H9 (cell line): ENCODE measurements around the gene SLC2A1. TPM values are rescaled to one million over a fixed set of nuclear protein-coding genes. Genes with fewer than 3 reads are reported as not detected.

Experiments
- DNase-seq: peaks from one replicate; pipeline ENCODE4 v3.0.0-alpha.2; 2017
- H2AFZ ChIP-seq: one replicate; pipeline ENCODE4 v1.6.1; 2013; ENCODE audit warnings: mild to moderate bottlenecking, low read length, control low read depth, moderate library complexity
- H2AK5ac ChIP-seq: 2 replicates; pipeline ENCODE4 v1.6.1; 2013; ENCODE audit warnings: low read length, control low read depth, mixed read lengths; ENCODE audit not compliant: insufficient read length
- H2BK120ac ChIP-seq: one replicate; pipeline ENCODE4 v1.6.1; 2013; ENCODE audit warnings: low read depth, mild to moderate bottlenecking, low read length, control low read depth, inconsistent platforms; ENCODE audit not compliant: poor library complexity, severe bottlenecking
- H2BK12ac ChIP-seq: 2 replicates; pipeline ENCODE4 v1.6.1; 2013; ENCODE audit warnings: low read length, control low read depth, mixed read lengths, low read depth; ENCODE audit not compliant: insufficient read length
- H2BK15ac ChIP-seq: 2 replicates; pipeline ENCODE4 v1.6.1; 2013; ENCODE audit warnings: low read depth, low read length, control low read depth
- H2BK20ac ChIP-seq: one replicate; pipeline ENCODE4 v1.6.1; 2013; ENCODE audit warnings: low read depth, mild to moderate bottlenecking, low read length, control low read depth, inconsistent platforms; ENCODE audit not compliant: poor library complexity, severe bottlenecking
- H2BK5ac ChIP-seq: 2 replicates; pipeline ENCODE4 v1.6.1; 2013; ENCODE audit warnings: low read length, control low read depth, mixed read lengths; ENCODE audit not compliant: insufficient read length
- H3K14ac ChIP-seq: 2 replicates; pipeline ENCODE4 v1.6.1; 2013; ENCODE audit warnings: low read length, control low read depth; ENCODE audit not compliant: insufficient read depth
- H3K18ac ChIP-seq: 2 replicates; pipeline ENCODE4 v1.6.1; 2013; ENCODE audit warnings: low read depth, mild to moderate bottlenecking, mixed read lengths, low read length, control low read depth; ENCODE audit not compliant: insufficient read length
- H3K23ac ChIP-seq: 2 replicates; pipeline ENCODE4 v1.6.1; 2013; ENCODE audit warnings: low read length, control low read depth, mixed read lengths, low read depth; ENCODE audit not compliant: insufficient read length
- H3K23me2 ChIP-seq: 2 replicates; pipeline ENCODE4 v1.6.1; 2013; ENCODE audit warnings: low read depth, mild to moderate bottlenecking, mixed read lengths, low read length, control low read depth; ENCODE audit not compliant: insufficient read length, poor library complexity, severe bottlenecking
- H3K27ac ChIP-seq: 2 replicates; pipeline ENCODE4 v1.5.1; 2013; ENCODE audit warnings: low read length, control low read depth, mixed read lengths, low read depth; ENCODE audit not compliant: insufficient read length
- H3K27me3 ChIP-seq: 2 replicates; pipeline ENCODE4 v1.6.1; 2013; ENCODE audit warnings: low read length, control low read depth, inconsistent platforms; ENCODE audit not compliant: insufficient read depth
- H3K4ac ChIP-seq: 2 replicates; pipeline ENCODE4 v1.6.1; 2013; ENCODE audit warnings: low read depth, mild to moderate bottlenecking, control low read depth, inconsistent platforms, low read length, moderate library complexity
- H3K4me1 ChIP-seq: 2 replicates; pipeline ENCODE4 v1.6.1; 2013; ENCODE audit warnings: low read length, control low read depth, inconsistent platforms; ENCODE audit not compliant: insufficient read depth
- H3K4me2 ChIP-seq: 2 replicates; pipeline ENCODE4 v1.6.1; 2013; ENCODE audit warnings: low read length, control low read depth, mixed read lengths; ENCODE audit not compliant: insufficient read length, insufficient read depth
- H3K56ac ChIP-seq: 2 replicates; pipeline ENCODE4 v1.6.1; 2013; ENCODE audit warnings: low read depth, mild to moderate bottlenecking, mixed read lengths, low read length, control low read depth; ENCODE audit not compliant: insufficient read length
- H3K79me1 ChIP-seq: 2 replicates; pipeline ENCODE4 v1.6.1; 2013; ENCODE audit warnings: low read depth, mild to moderate bottlenecking, moderate library complexity, low read length, control low read depth, inconsistent platforms; ENCODE audit not compliant: insufficient read depth, poor library complexity, severe bottlenecking
- H3K79me2 ChIP-seq: 2 replicates; pipeline ENCODE4 v1.6.1; 2013; ENCODE audit warnings: low read length, control low read depth, inconsistent platforms; ENCODE audit not compliant: insufficient read depth
- H3K9ac ChIP-seq: 2 replicates; pipeline ENCODE4 v1.6.1; 2013; ENCODE audit warnings: low read length, control low read depth, mixed read lengths; ENCODE audit not compliant: insufficient read length; ENCODE audit errors: extremely low read depth
- H3K9me3 ChIP-seq: one replicate; pipeline ENCODE4 v1.6.1; 2013; ENCODE audit warnings: low read depth, low read length, inconsistent platforms; ENCODE audit not compliant: control insufficient read depth
- H3T11ph ChIP-seq: one replicate; pipeline ENCODE4 v1.6.1; 2013; ENCODE audit warnings: mild to moderate bottlenecking, low read length, control low read depth, inconsistent platforms
- H4K20me1 ChIP-seq: one replicate; pipeline ENCODE4 v1.6.1; 2013; ENCODE audit not compliant: control insufficient read depth, insufficient read length, insufficient read depth
- H4K5ac ChIP-seq: 2 replicates; pipeline ENCODE4 v1.6.1; 2013; ENCODE audit warnings: low read depth, mild to moderate bottlenecking, mixed read lengths, low read length, control low read depth; ENCODE audit not compliant: insufficient read length
- H4K8ac ChIP-seq: replicated peaks from 2 replicates; pipeline ENCODE4 v1.6.1; 2013; ENCODE audit warnings: low read length, control low read depth, mixed read lengths, low read depth; ENCODE audit not compliant: insufficient read length
- H4K91ac ChIP-seq: 2 replicates; pipeline ENCODE4 v1.6.1; 2013; ENCODE audit warnings: low read depth, mild to moderate bottlenecking, moderate library complexity, mixed read lengths, low read length, control low read depth; ENCODE audit not compliant: insufficient read length
- H3K27ac Mint-ChIP-seq, 3 experiments: 2 replicates in 2 of 3; 3 replicates in 1 of 3; pipeline ENCODE4 v1.8.0; 2020 to 2021; ENCODE audit warnings: mixed read lengths in 3 of 3, mild to moderate bottlenecking in 1 of 3, moderate library complexity in 1 of 3
- H3K27me3 Mint-ChIP-seq: 2 replicates; pipeline ENCODE4 v1.8.0; 2021; ENCODE audit warnings: low read depth, mild to moderate bottlenecking, moderate library complexity, mixed read lengths
- H3K36me3 Mint-ChIP-seq, 3 experiments: 2 replicates in 2 of 3; 3 replicates in 1 of 3; pipeline ENCODE4 v1.8.0; 2020 to 2021; ENCODE audit warnings: low read depth in 3 of 3, mixed read lengths in 3 of 3; ENCODE audit not compliant: insufficient read depth in 1 of 3
- H3K4me1 Mint-ChIP-seq, 2 experiments: 2 replicates each; pipeline ENCODE4 v1.8.0; 2020; ENCODE audit warnings: mixed read lengths in 2 of 2
- H3K4me3 Mint-ChIP-seq, 2 experiments: 2 replicates in 1 of 2; 3 replicates in 1 of 2; pipeline ENCODE4 v1.8.0; 2020 to 2021; ENCODE audit warnings: mild to moderate bottlenecking in 2 of 2, mixed read lengths in 2 of 2, moderate library complexity in 1 of 2
- H3K9me3 Mint-ChIP-seq, 2 experiments: 2 replicates in 1 of 2; 3 replicates in 1 of 2; pipeline ENCODE4 v1.8.0; 2020; ENCODE audit warnings: mild to moderate bottlenecking in 2 of 2, mixed read lengths in 2 of 2, moderate library complexity in 1 of 2
- CTCF ChIP-seq: fragments of 200-600 bp; sonication (generic); conservative IDR thresholded peaks from 3 replicates; pipeline ENCODE4 v1.8.0; 2021; ENCODE audit warnings: antibody characterized with exemption, mild to moderate bottlenecking
- WGBS: extraction: QIAGEN DNeasy Blood & Tissue Kit; methylation state at CpG from one replicate; pipeline ENCODE4 v1.1.7; 2013; ENCODE audit warnings: missing lambda C conversion rate, low lambda C conversion rate, mixed read lengths; ENCODE audit not compliant: insufficient read length; ENCODE audit errors: extremely low coverage; 5-methylcytosine and 5-hydroxymethylcytosine counted together
- total RNA-seq: library from RNA; stranded (reverse); gene quantifications from 2 replicates; pipeline ENCODE4 v1.2.1, GENCODE V29; 2021

Gene SLC2A1
- total RNA-seq, 1 experiment from 2014 or later: 186 TPM

- no peak for TF ChIP-seq CTCF
- Histone ChIP-seq H3K4ac (no peak overlapping the region), H2BK20ac (no peak overlapping the region), H2AFZ (no peak overlapping the region), H4K20me1 (peaks cover 4% of the 10 kb centered on the region), H3K79me1 (no peaks in the 10 kb centered on the region), H3K18ac (no peak overlapping the region), H3K4me2 (peak overlapping the region; percentile 72), H3K9ac (peak overlapping the region; percentile 76), H4K91ac (no peak overlapping the region), H2BK12ac (no peak overlapping the region), H3K56ac (no peak overlapping the region), H3K9me3 (no peaks in the 10 kb centered on the region), H3K14ac (no peak overlapping the region), H2BK120ac (no peak overlapping the region), H4K5ac (no peak overlapping the region), H3K23ac (no peak overlapping the region), H4K8ac (no peak overlapping the region), H2BK5ac (no peak overlapping the region), H2BK15ac (no peak overlapping the region), H3T11ph (no peak overlapping the region), H3K27me3 (no peaks in the 10 kb centered on the region), H3K23me2 (peaks cover 15% of the 10 kb centered on the region), H2AK5ac (no peak overlapping the region), H3K4me1 (peaks cover 15% of the 10 kb centered on the region), H3K79me2 (peaks cover 62% of the 10 kb centered on the region), H3K27ac (no peak overlapping the region)
- Mint-ChIP-seq H3K4me3 (peak overlapping the region; percentile 87 to 99), H3K9me3 (peaks cover 0 to 7% of the 10 kb centered on the region in 2 experiments; a peak in 2 of 5 replicates), H3K36me3 (peaks cover 41 to 55% (median 47%) of the 10 kb centered on the region in 3 experiments), H3K27me3 (no peaks in the 10 kb centered on the region; the same call in 1 of the 2 replicates), H3K4me1 (peaks cover 66 to 67% of the 10 kb centered on the region in 2 experiments), H3K27ac (peak overlapping the region in 1 of 3 experiments; percentile 86; a peak in 1 of 7 replicates)
- WGBS: no CpG with 5 or more reads among the region's 3 CpGs
- DNase-seq: no peak
Observed at GRCh38 chr1:42956739-42957138, 1.9 kb downstream of the SLC2A1 start.
